H1 (cell line): Measurements from ENCODE around the gene DNER. TPM values are rescaled to one million over a fixed set of nuclear protein-coding genes. Genes with fewer than 3 reads are reported as not detected.

Experiments used
- CTCF ChIA-PET: fragments of 300-600 bp; sonication (Branson Sonifier 250); formaldehyde crosslinking; loops from one replicate; lab custom pipeline; 2021; ENCODE audit not compliant: partially characterized antibody; lab: Charles Lee
- POLR2A ChIA-PET: fragments of 300-600 bp; sonication (Branson Sonifier 250); formaldehyde crosslinking; loops from one replicate; lab custom pipeline; 2021; ENCODE audit warnings: inconsistent platforms; ENCODE audit not compliant: partially characterized antibody; lab: Charles Lee
- DNase-seq, 2 experiments: peaks; one replicate each; pipeline versions ENCODE4 v3.0.0 to v3.0.0-alpha.2; 2010 to 2022; ENCODE audit warnings: low spot score in 2 of 2, low read depth in 1 of 2, mixed read lengths in 1 of 2
- FAIRE-seq: peaks from 2 replicates; lab custom pipeline; 2011; peaks lifted over from hg19 to GRCh38; lab: Jason Lieb, UNC
- H2AFZ ChIP-seq: 2 replicates; pipeline ENCODE4 v1.8.1; 2012; ENCODE audit warnings: low read length, inconsistent platforms
- H2AK5ac ChIP-seq: 2 replicates; pipeline ENCODE4 v1.6.1; 2013; ENCODE audit warnings: low read depth, low read length
- H2BK120ac ChIP-seq: replicated peaks from 2 replicates; pipeline ENCODE3; 2013; ENCODE audit warnings: low read depth, low read length, inconsistent platforms
- H2BK12ac ChIP-seq: 2 replicates; pipeline ENCODE4 v1.6.1; 2013; ENCODE audit warnings: low read depth, low read length
- H2BK15ac ChIP-seq: 2 replicates; pipeline ENCODE4 v1.6.1; 2013; ENCODE audit warnings: low read length
- H2BK20ac ChIP-seq: 2 replicates; pipeline ENCODE4 v1.6.1; 2013; ENCODE audit warnings: low read length
- H2BK5ac ChIP-seq: 2 replicates; pipeline ENCODE4 v1.6.1; 2013; ENCODE audit warnings: low read depth, low read length
- H3K14ac ChIP-seq: 2 replicates; pipeline ENCODE4 v1.6.1; 2013; ENCODE audit warnings: inconsistent platforms; ENCODE audit not compliant: insufficient read length
- H3K18ac ChIP-seq: 2 replicates; pipeline ENCODE4 v1.6.1; 2013; ENCODE audit warnings: low read length; ENCODE audit errors: extremely low read depth
- H3K23ac ChIP-seq: 2 replicates; pipeline ENCODE4 v1.6.1; 2013; ENCODE audit warnings: inconsistent platforms; ENCODE audit not compliant: insufficient read length
- H3K23me2 ChIP-seq: 2 replicates; pipeline ENCODE4 v1.6.1; 2013; ENCODE audit warnings: low read depth, low read length
- H3K27ac ChIP-seq: 2 replicates; pipeline ENCODE4 v1.6.1; 2011; ENCODE audit warnings: low read depth, low read length, inconsistent platforms
- H3K27me3 ChIP-seq, 4 experiments: replicated peaks in 1 of 4; 1 replicate in 1 of 4; 2 replicates in 3 of 4; pipeline versions ENCODE4 v1.6.1 to v1.8.1; 2011 to 2013; ENCODE audit warnings: low read length in 3 of 4, mild to moderate bottlenecking in 3 of 4, inconsistent platforms in 2 of 4, mixed read lengths in 2 of 4, moderate library complexity in 1 of 4; ENCODE audit not compliant: control insufficient read depth in 3 of 4, insufficient read depth in 3 of 4; ENCODE audit errors: extremely low read depth in 1 of 4
- H3K36me3 ChIP-seq, 4 experiments: 2 replicates each; pipeline versions ENCODE4 v1.6.1 to v1.8.1; 2011 to 2013; ENCODE audit warnings: mild to moderate bottlenecking in 4 of 4, low read length in 3 of 4, moderate library complexity in 2 of 4, control low read depth in 1 of 4, inconsistent platforms in 1 of 4; ENCODE audit not compliant: insufficient read depth in 4 of 4, control insufficient read depth in 2 of 4
- H3K4ac ChIP-seq: replicated peaks from 2 replicates; pipeline ENCODE3; 2013; ENCODE audit warnings: low read length, low read depth, mixed read lengths, inconsistent platforms; ENCODE audit not compliant: insufficient read length
- H3K4me1 ChIP-seq, 4 experiments: replicated peaks in 1 of 4; 1 replicate in 1 of 4; 2 replicates in 3 of 4; pipeline versions ENCODE4 v1.6.1 to v1.8.1; 2011 to 2013; ENCODE audit warnings: low read length in 3 of 4, inconsistent platforms in 2 of 4, mixed read lengths in 1 of 4; ENCODE audit not compliant: insufficient read depth in 4 of 4, control insufficient read depth in 3 of 4
- H3K4me2 ChIP-seq, 2 experiments: 2 replicates each; pipeline versions ENCODE4 v1.6.1 to v1.8.1; 2011 to 2013; ENCODE audit warnings: low read depth in 2 of 2, low read length in 2 of 2, control low read depth in 1 of 2, inconsistent platforms in 1 of 2, mild to moderate bottlenecking in 1 of 2; ENCODE audit not compliant: insufficient read depth in 1 of 2
- H3K4me3 ChIP-seq, 4 experiments: fragments of 200-600, 300-600 bp in 1 of 4; sonication (generic), shearing (Covaris generic), sonication (Bioruptor Twin) in 1 of 4; 2 replicates each; pipeline versions ENCODE4 v1.5.1 to v1.8.1; 2011 to 2016; ENCODE audit warnings: low read length in 4 of 4, low read depth in 3 of 4, control low read depth in 2 of 4, inconsistent platforms in 2 of 4, mild to moderate bottlenecking in 2 of 4, mixed read lengths in 1 of 4, moderate library complexity in 1 of 4; ENCODE audit not compliant: insufficient read depth in 2 of 4; ENCODE audit errors: extremely low read depth in 1 of 4
- H3K56ac ChIP-seq: replicated peaks from 2 replicates; pipeline ENCODE3; 2013; ENCODE audit warnings: low read depth, mild to moderate bottlenecking, mixed read lengths, low read length, inconsistent platforms; ENCODE audit not compliant: insufficient read length
- H3K79me1 ChIP-seq: 2 replicates; pipeline ENCODE4 v1.6.1; 2013; ENCODE audit warnings: low read depth, low read length, control low read depth
- H3K79me2 ChIP-seq, 2 experiments: 2 replicates each; pipeline versions ENCODE4 v1.6.1 to v1.8.1; 2012 to 2013; ENCODE audit warnings: low read length in 2 of 2, mild to moderate bottlenecking in 2 of 2, inconsistent platforms in 1 of 2; ENCODE audit not compliant: insufficient read depth in 2 of 2, control insufficient read depth in 1 of 2
- H3K9ac ChIP-seq, 4 experiments: replicated peaks in 1 of 4; 1 replicate in 1 of 4; 2 replicates in 3 of 4; pipeline versions ENCODE4 v1.6.1 to v1.8.1; 2011 to 2013; ENCODE audit warnings: low read depth in 3 of 4, low read length in 3 of 4, control low read depth in 2 of 4, mild to moderate bottlenecking in 2 of 4, moderate library complexity in 2 of 4, inconsistent platforms in 1 of 4; ENCODE audit errors: extremely low read depth in 1 of 4
- H3K9me3 ChIP-seq, 2 experiments: 2 replicates each; pipeline versions ENCODE4 v1.6.1 to v1.8.1; 2012 to 2013; ENCODE audit warnings: mild to moderate bottlenecking in 2 of 2, moderate library complexity in 2 of 2, control low read depth in 1 of 2, inconsistent platforms in 1 of 2, low read depth in 1 of 2, low read length in 1 of 2, mixed read lengths in 1 of 2; ENCODE audit not compliant: insufficient read depth in 2 of 2
- H4K20me1 ChIP-seq, 2 experiments: replicated peaks in 1 of 2; 2 replicates each; pipeline versions ENCODE3 to v1.8.1; 2011 to 2013; ENCODE audit warnings: inconsistent platforms in 2 of 2, low read length in 2 of 2, mild to moderate bottlenecking in 1 of 2; ENCODE audit not compliant: insufficient read depth in 2 of 2, control insufficient read depth in 1 of 2
- H4K5ac ChIP-seq: 2 replicates; pipeline ENCODE4 v1.6.1; 2013; ENCODE audit warnings: low read length, low read depth, mixed read lengths, inconsistent platforms; ENCODE audit not compliant: insufficient read length
- H4K8ac ChIP-seq: 2 replicates; pipeline ENCODE4 v1.8.0; 2013; ENCODE audit warnings: mild to moderate bottlenecking, moderate library complexity, low read length, inconsistent platforms; ENCODE audit not compliant: insufficient read depth; ENCODE audit errors: extremely low read depth
- H4K91ac ChIP-seq: replicated peaks from 2 replicates; pipeline ENCODE3; 2013; ENCODE audit warnings: low read length, mixed read lengths, inconsistent platforms; ENCODE audit not compliant: insufficient read length
- GTF2F1 ChIP-seq: IDR thresholded peaks from 2 replicates; pipeline ENCODE4 v1.6.1; 2012; ENCODE audit warnings: low read depth, low read length, improper control_type of control experiment, borderline replicate concordance
- POU5F1 ChIP-seq: IDR thresholded peaks from 2 replicates; pipeline ENCODE4 v1.6.1; 2011; ENCODE audit warnings: low read depth, mild to moderate bottlenecking, low read length, moderate library complexity
- SIX5 ChIP-seq: IDR thresholded peaks from 2 replicates; pipeline ENCODE4 v1.6.1; 2011; ENCODE audit warnings: mild to moderate bottlenecking, low read depth, low read length
- WGBS, 2 experiments: shearing (Covaris generic) in 1 of 2; methylation state at CpG; one replicate each; pipeline versions ENCODE4 v1.1.6 to v1.1.7; 2013 to 2015; ENCODE audit warnings: low lambda C conversion rate in 2 of 2, mixed read lengths in 2 of 2, inconsistent platforms in 1 of 2, low coverage in 1 of 2, missing lambda C conversion rate in 1 of 2; ENCODE audit not compliant: insufficient replicate concordance in 2 of 2, insufficient coverage in 1 of 2, insufficient read length in 1 of 2; ENCODE audit errors: extremely low coverage in 1 of 2, missing lambda C conversion rate in 1 of 2; 5-methylcytosine and 5-hydroxymethylcytosine counted together
- polyA plus RNA-seq, 7 experiments: library from polyadenylated mRNA; depleted of rRNA in 3 of 7; stranded (reverse) in 5 of 7; unstranded in 2 of 7; fragments of >200 nt in 5 of 7; fragments of 200-250 nt in 2 of 7; gene quantifications; 1 replicate in 5 of 7; 2 replicates in 1 of 7; 4 replicates in 1 of 7; pipeline versions ENCODE4 v1.2.1 to v1.2.3, GENCODE V29; 2011 to 2013; ENCODE audit warnings: missing spikeins in 2 of 7, mixed read lengths in 2 of 7
- total RNA-seq: library from RNA; stranded (reverse); fragmentation: NEBNext Ultra II Directional; extraction: Animal tissue kit (Norgen Biotek cat#: 25700); gene quantifications from 2 replicates; pipeline ENCODE4 v1.2.1, GENCODE V29; 2021

Gene DNER
- total and polyA plus RNA-seq, 2 of the 8 experiments (the other 6 are each of a cell fraction or from before 2014, with no cell fraction given): 6.8 to 16.3 TPM

- no peak overlapping the region for H2AK5ac ChIP-seq
- no peak overlapping the region for H3K27ac ChIP-seq
- no peak overlapping the region for H2BK12ac ChIP-seq
- no peaks in the 10 kb centered on the region for H3K9me3 ChIP-seq
- H3K23ac ChIP-seq: no peak overlapping the region
- H3K18ac ChIP-seq: no peak overlapping the region
- no peaks in the 10 kb centered on the region for H3K4me1 ChIP-seq
- H4K8ac ChIP-seq: no peak overlapping the region
- no peaks in the 10 kb centered on the region for H3K79me1 ChIP-seq
- ChIA-PET POLR2A (interaction anchor here (1.1 kb wide), 1 partner anchor 160 kb away, joined by 3 read pairs; the partner anchor contains the start of gene TRIP12), CTCF (interaction anchor here (0.6 to 1.5 kb wide), 2 partner anchors 12 to 369 kb away, joined by 3 to 5 read pairs; no protein-coding TSS in a partner anchor)
- no peaks in the 10 kb centered on the region for H3K79me2 ChIP-seq
- H3K4me2 ChIP-seq: no peak overlapping the region
- H4K91ac ChIP-seq: no peak overlapping the region
- H2BK20ac ChIP-seq: no peak overlapping the region
- H3K36me3 ChIP-seq: peaks cover 0 to 6% (median 1%) of the 10 kb centered on the region in 4 experiments; a peak in 3 of 8 replicates
- WGBS, 2 experiments: 75% methylated on average over 1 of the region's 1 CpG; no CpG with 5 or more reads in 1 of the 2 experiments
- H2AFZ ChIP-seq: no peak overlapping the region
- H3K23me2 ChIP-seq: no peaks in the 10 kb centered on the region
- no peak overlapping the region for H3K4me3 ChIP-seq
- no peak overlapping the region for H3K4ac ChIP-seq
- no peaks in the 10 kb centered on the region for H3K27me3 ChIP-seq
- no peak overlapping the region for H2BK5ac ChIP-seq
- FAIRE-seq (no peak), DNase-seq (no peak)
- H3K56ac ChIP-seq: no peak overlapping the region
- no peak for TF ChIP-seq SIX5
- no peak for TF ChIP-seq GTF2F1
- no peak for TF ChIP-seq POU5F1
- H2BK120ac ChIP-seq: no peak overlapping the region
- no peaks in the 10 kb centered on the region for H4K20me1 ChIP-seq
- no peak overlapping the region for H3K14ac ChIP-seq
- no peak overlapping the region for H2BK15ac ChIP-seq
- H3K9ac ChIP-seq: no peak overlapping the region
- H4K5ac ChIP-seq: no peak overlapping the region
Measured at GRCh38 chr2:229761663-229762062, 47.3 kb upstream of the DNER start.
